GM23338 (cell line): ENCODE measurements around the gene GLB1L3. TPM values are rescaled to one million over a fixed set of nuclear protein-coding genes. Genes with fewer than 3 reads are reported as not detected.

Experiments
- ATAC-seq: fragments of 200-7000 bp; cut with Tn5 transposase; 3 replicates; pipeline ENCODE4 v1.9.1; 2020
- DNase-seq: peaks from one replicate; pipeline ENCODE4 v3.0.0-alpha.2; 2015; ENCODE audit warnings: low spot score
- H2AFZ ChIP-seq: fragments of 200-600 bp; sonication (generic); 2 replicates; pipeline ENCODE4 v1.8.0; 2016; ENCODE audit warnings: antibody characterized with exemption, mild to moderate bottlenecking, moderate library complexity
- H3F3A ChIP-seq: fragments of 200-600 bp; sonication (generic); replicated peaks from 2 replicates; pipeline ENCODE4 v1.8.0; 2017; ENCODE audit warnings: antibody characterized with exemption, mixed run types, low read depth
- H3K27ac ChIP-seq: fragments of 200-600 bp; sonication (generic); 2 replicates; pipeline ENCODE4 v1.6.1; 2016; ENCODE audit warnings: low read depth
- H3K27me3 ChIP-seq: fragments of 200-600 bp; sonication (generic); 2 replicates; pipeline ENCODE4 v1.8.0; 2016; ENCODE audit warnings: mild to moderate bottlenecking, mixed run types, moderate library complexity; ENCODE audit not compliant: insufficient read depth
- H3K36me3 ChIP-seq: fragments of 200-600 bp; sonication (generic); 2 replicates; pipeline ENCODE4 v1.8.0; 2016; ENCODE audit warnings: mild to moderate bottlenecking; ENCODE audit not compliant: insufficient read depth
- H3K4me1 ChIP-seq: fragments of 200-600 bp; sonication (generic); 2 replicates; pipeline ENCODE4 v1.8.0; 2016; ENCODE audit warnings: mild to moderate bottlenecking, moderate library complexity; ENCODE audit not compliant: insufficient read depth
- H3K4me2 ChIP-seq: fragments of 200-600 bp; sonication (generic); 2 replicates; pipeline ENCODE4 v1.7.1; 2017; ENCODE audit warnings: mixed run types
- H3K4me3 ChIP-seq: fragments of 200-600 bp; sonication (generic); 2 replicates; pipeline ENCODE4 v1.6.1; 2016; ENCODE audit warnings: mixed run types
- H3K79me2 ChIP-seq: fragments of 200-600 bp; sonication (generic); replicated peaks from 2 replicates; pipeline ENCODE4 v1.8.0; 2017; ENCODE audit warnings: mild to moderate bottlenecking; ENCODE audit not compliant: insufficient read depth
- H3K9me2 ChIP-seq: fragments of 200-600 bp; sonication (generic); 2 replicates; pipeline ENCODE4 v1.8.0; 2017; ENCODE audit not compliant: insufficient read depth
- H4K20me1 ChIP-seq: fragments of 200-600 bp; sonication (generic); replicated peaks from 2 replicates; pipeline ENCODE4 v1.8.0; 2017; ENCODE audit warnings: mild to moderate bottlenecking; ENCODE audit not compliant: insufficient read depth
- H3K27ac Mint-ChIP-seq: 2 replicates; pipeline ENCODE4 v1.8.0; 2020; ENCODE audit warnings: inconsistent platforms, mild to moderate bottlenecking, moderate library complexity, mixed read lengths
- H3K27me3 Mint-ChIP-seq: 3 replicates; pipeline ENCODE4 v1.8.0; 2022; ENCODE audit warnings: low read depth, mild to moderate bottlenecking, moderate library complexity, mixed read lengths, inconsistent platforms; ENCODE audit not compliant: insufficient read depth, poor library complexity
- H3K36me3 Mint-ChIP-seq: 3 replicates; pipeline ENCODE4 v1.8.0; 2021; ENCODE audit warnings: low read depth, mild to moderate bottlenecking, inconsistent platforms, moderate library complexity, mixed read lengths
- H3K4me1 Mint-ChIP-seq: 3 replicates; pipeline ENCODE4 v1.8.0; 2020; ENCODE audit warnings: mild to moderate bottlenecking, inconsistent platforms, mixed read lengths
- H3K4me3 Mint-ChIP-seq: 3 replicates; pipeline ENCODE4 v1.8.0; 2021; ENCODE audit warnings: moderate library complexity, mild to moderate bottlenecking, inconsistent platforms, mixed read lengths
- H3K9me3 Mint-ChIP-seq: 3 replicates; pipeline ENCODE4 v1.8.0; 2020; ENCODE audit warnings: moderate library complexity, mild to moderate bottlenecking, inconsistent platforms, mixed read lengths
- CREB1 ChIP-seq: fragments of 250-450 bp; sonication (Bioruptor Pico); IDR thresholded peaks from 2 replicates; pipeline ENCODE4 v1.5.0; 2020; ENCODE audit warnings: low read depth, mild to moderate bottlenecking, moderate library complexity
- EZH2 ChIP-seq: fragments of 200-600 bp; sonication (generic); IDR thresholded peaks from one replicate; pipeline ENCODE4 v1.8.0; 2017; ENCODE audit warnings: antibody characterized with exemption, mild to moderate bottlenecking, low read depth; ENCODE audit not compliant: unreplicated experiment
- EZH2phosphoT487 ChIP-seq: fragments of 200-600 bp; sonication (generic); IDR thresholded peaks from one replicate; pipeline ENCODE4 v1.8.1; 2018; ENCODE audit warnings: antibody characterized with exemption; ENCODE audit not compliant: unreplicated experiment
- JUNB ChIP-seq: IDR thresholded peaks from one replicate; pipeline ENCODE4 v1.6.1; 2016; ENCODE audit warnings: antibody characterized with exemption; ENCODE audit not compliant: unreplicated experiment
- NANOG ChIP-seq: IDR thresholded peaks from 2 replicates; pipeline ENCODE4 v1.6.1; 2016; ENCODE audit warnings: antibody characterized with exemption, borderline replicate concordance
- POLR2AphosphoS5 ChIP-seq: IDR thresholded peaks from 2 replicates; pipeline ENCODE4 v1.6.1; 2016; ENCODE audit warnings: antibody characterized with exemption, low read depth
- STAT1 ChIP-seq: IDR thresholded peaks from one replicate; pipeline ENCODE4 v1.6.1; 2016; ENCODE audit warnings: antibody characterized with exemption; ENCODE audit not compliant: unreplicated experiment
- ZNF114 ChIP-seq: fragments of 250-450 bp; sonication (Bioruptor Pico); IDR thresholded peaks from 2 replicates; pipeline ENCODE4 v1.5.0; 2020; ENCODE audit warnings: mild to moderate bottlenecking, moderate library complexity
- ZNF331 ChIP-seq: fragments of 250-450 bp; sonication (Bioruptor Pico); IDR thresholded peaks from 2 replicates; pipeline ENCODE4 v1.5.0; 2020; ENCODE audit warnings: low read depth, mild to moderate bottlenecking, moderate library complexity
- polyA plus RNA-seq: library from polyadenylated mRNA; unstranded; fragments of >200 nt; fragmentation: Nextera tagmentation; extraction: Ambion mirVana; gene quantifications from 2 replicates; pipeline ENCODE4 v1.2.1, GENCODE V29; 2016
- total RNA-seq: library from RNA; depleted of rRNA; stranded (reverse); fragments of >200 nt; shearing (Covaris generic); gene quantifications from 2 replicates; pipeline ENCODE4 v1.2.3, GENCODE V29; 2014
- TF ChIP-seq, protein P1 (sequence below): IDR thresholded peaks from 2 replicates; pipeline ENCODE4 v1.6.1; 2016; ENCODE audit warnings: antibody characterized with exemption
- TF ChIP-seq, protein P2 (sequence below), 2 experiments: fragments of 200-600 bp in 1 of 2; sonication (generic) in 1 of 2; conservative IDR thresholded peaks; 2 replicates each; pipeline versions ENCODE4 v1.5.1 to v1.6.1; 2016 to 2017; ENCODE audit warnings: antibody characterized with exemption in 2 of 2, low read depth in 2 of 2, mild to moderate bottlenecking in 2 of 2, moderate library complexity in 1 of 2
- TF ChIP-seq, protein P3 (sequence below): fragments of 250-450 bp; sonication (Bioruptor Pico); IDR thresholded peaks from 2 replicates; pipeline ENCODE4 v1.5.0; 2020; ENCODE audit warnings: mild to moderate bottlenecking, moderate library complexity
- TF ChIP-seq, protein P4 (sequence below): IDR thresholded peaks from one replicate; pipeline ENCODE4 v1.6.1; 2018; ENCODE audit warnings: antibody characterized with exemption; ENCODE audit not compliant: unreplicated experiment

The GLB1L3 gene
- total and polyA plus RNA-seq, 2 experiments from 2014 or later: 28.8 to 33.1 TPM

DNA sequence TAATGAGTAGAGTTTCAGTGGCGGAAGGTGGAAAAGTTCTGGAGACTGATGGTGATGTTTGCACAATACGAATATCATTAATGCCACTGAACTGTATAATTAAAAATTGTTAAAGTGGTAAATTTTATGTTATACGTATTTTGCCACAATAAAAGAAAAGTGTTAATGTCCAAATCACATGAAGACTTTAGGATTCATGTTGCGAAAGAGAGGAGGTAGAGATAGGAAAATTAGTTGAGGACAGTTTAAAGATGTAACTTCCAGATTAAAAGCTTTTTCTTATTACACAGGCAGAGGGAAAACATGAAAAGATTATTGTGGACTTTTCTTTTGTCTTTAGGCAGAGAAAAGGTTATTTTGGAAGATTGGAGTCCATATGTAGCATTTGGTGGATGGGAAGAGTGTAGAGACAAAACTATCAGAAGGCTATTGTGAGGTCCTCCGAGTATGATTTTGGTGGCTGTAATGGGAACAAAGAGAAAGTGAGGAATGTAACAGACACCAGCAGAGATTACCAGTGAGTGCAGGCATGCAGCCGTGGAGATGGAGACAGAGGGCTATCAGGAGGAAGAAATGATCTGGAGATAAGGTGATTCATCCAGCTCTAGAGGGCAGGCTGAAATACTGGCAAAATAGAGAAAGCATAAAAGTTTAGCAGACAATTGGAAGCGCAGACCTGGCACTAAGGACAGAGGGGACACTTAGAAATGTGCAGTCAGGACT lies 39.2 kb upstream of the GLB1L3 start:
- ATAC-seq (no peak), DNase-seq (no peak)
- H4K20me1 ChIP-seq: 0 out of 2 replicates have a peak, but pooled peaks cover 3% of the 10 kb centered on the region
- H3K79me2 ChIP-seq: 0 out of 2 replicates have a peak, but pooled peaks cover 6% of the 10 kb centered on the region
- peaks cover 3% of the 10 kb centered on the region for H3K27me3 Mint-ChIP-seq
- TF ChIP-seq STAT1 (no peak), ZNF331 (CRISPR knock-in tag) (no peak), POLR2AphosphoS5 (no peak), CREB1 (CRISPR knock-in tag) (no peak), JUNB (no peak), NANOG (no peak), ZNF114 (CRISPR knock-in tag) (no peak), EZH2 (no peak), EZH2phosphoT487 (no peak)
- TF ChIP-seq, protein P1, sequence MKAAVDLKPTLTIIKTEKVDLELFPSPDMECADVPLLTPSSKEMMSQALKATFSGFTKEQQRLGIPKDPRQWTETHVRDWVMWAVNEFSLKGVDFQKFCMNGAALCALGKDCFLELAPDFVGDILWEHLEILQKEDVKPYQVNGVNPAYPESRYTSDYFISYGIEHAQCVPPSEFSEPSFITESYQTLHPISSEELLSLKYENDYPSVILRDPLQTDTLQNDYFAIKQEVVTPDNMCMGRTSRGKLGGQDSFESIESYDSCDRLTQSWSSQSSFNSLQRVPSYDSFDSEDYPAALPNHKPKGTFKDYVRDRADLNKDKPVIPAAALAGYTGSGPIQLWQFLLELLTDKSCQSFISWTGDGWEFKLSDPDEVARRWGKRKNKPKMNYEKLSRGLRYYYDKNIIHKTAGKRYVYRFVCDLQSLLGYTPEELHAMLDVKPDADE: no peak
- TF ChIP-seq, protein P2, sequence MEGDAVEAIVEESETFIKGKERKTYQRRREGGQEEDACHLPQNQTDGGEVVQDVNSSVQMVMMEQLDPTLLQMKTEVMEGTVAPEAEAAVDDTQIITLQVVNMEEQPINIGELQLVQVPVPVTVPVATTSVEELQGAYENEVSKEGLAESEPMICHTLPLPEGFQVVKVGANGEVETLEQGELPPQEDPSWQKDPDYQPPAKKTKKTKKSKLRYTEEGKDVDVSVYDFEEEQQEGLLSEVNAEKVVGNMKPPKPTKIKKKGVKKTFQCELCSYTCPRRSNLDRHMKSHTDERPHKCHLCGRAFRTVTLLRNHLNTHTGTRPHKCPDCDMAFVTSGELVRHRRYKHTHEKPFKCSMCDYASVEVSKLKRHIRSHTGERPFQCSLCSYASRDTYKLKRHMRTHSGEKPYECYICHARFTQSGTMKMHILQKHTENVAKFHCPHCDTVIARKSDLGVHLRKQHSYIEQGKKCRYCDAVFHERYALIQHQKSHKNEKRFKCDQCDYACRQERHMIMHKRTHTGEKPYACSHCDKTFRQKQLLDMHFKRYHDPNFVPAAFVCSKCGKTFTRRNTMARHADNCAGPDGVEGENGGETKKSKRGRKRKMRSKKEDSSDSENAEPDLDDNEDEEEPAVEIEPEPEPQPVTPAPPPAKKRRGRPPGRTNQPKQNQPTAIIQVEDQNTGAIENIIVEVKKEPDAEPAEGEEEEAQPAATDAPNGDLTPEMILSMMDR (conservative IDR thresholded peaks at IDR 0.05; ENCODE audit: low read depth in 2 of 2): no peak
- TF ChIP-seq, protein P3, sequence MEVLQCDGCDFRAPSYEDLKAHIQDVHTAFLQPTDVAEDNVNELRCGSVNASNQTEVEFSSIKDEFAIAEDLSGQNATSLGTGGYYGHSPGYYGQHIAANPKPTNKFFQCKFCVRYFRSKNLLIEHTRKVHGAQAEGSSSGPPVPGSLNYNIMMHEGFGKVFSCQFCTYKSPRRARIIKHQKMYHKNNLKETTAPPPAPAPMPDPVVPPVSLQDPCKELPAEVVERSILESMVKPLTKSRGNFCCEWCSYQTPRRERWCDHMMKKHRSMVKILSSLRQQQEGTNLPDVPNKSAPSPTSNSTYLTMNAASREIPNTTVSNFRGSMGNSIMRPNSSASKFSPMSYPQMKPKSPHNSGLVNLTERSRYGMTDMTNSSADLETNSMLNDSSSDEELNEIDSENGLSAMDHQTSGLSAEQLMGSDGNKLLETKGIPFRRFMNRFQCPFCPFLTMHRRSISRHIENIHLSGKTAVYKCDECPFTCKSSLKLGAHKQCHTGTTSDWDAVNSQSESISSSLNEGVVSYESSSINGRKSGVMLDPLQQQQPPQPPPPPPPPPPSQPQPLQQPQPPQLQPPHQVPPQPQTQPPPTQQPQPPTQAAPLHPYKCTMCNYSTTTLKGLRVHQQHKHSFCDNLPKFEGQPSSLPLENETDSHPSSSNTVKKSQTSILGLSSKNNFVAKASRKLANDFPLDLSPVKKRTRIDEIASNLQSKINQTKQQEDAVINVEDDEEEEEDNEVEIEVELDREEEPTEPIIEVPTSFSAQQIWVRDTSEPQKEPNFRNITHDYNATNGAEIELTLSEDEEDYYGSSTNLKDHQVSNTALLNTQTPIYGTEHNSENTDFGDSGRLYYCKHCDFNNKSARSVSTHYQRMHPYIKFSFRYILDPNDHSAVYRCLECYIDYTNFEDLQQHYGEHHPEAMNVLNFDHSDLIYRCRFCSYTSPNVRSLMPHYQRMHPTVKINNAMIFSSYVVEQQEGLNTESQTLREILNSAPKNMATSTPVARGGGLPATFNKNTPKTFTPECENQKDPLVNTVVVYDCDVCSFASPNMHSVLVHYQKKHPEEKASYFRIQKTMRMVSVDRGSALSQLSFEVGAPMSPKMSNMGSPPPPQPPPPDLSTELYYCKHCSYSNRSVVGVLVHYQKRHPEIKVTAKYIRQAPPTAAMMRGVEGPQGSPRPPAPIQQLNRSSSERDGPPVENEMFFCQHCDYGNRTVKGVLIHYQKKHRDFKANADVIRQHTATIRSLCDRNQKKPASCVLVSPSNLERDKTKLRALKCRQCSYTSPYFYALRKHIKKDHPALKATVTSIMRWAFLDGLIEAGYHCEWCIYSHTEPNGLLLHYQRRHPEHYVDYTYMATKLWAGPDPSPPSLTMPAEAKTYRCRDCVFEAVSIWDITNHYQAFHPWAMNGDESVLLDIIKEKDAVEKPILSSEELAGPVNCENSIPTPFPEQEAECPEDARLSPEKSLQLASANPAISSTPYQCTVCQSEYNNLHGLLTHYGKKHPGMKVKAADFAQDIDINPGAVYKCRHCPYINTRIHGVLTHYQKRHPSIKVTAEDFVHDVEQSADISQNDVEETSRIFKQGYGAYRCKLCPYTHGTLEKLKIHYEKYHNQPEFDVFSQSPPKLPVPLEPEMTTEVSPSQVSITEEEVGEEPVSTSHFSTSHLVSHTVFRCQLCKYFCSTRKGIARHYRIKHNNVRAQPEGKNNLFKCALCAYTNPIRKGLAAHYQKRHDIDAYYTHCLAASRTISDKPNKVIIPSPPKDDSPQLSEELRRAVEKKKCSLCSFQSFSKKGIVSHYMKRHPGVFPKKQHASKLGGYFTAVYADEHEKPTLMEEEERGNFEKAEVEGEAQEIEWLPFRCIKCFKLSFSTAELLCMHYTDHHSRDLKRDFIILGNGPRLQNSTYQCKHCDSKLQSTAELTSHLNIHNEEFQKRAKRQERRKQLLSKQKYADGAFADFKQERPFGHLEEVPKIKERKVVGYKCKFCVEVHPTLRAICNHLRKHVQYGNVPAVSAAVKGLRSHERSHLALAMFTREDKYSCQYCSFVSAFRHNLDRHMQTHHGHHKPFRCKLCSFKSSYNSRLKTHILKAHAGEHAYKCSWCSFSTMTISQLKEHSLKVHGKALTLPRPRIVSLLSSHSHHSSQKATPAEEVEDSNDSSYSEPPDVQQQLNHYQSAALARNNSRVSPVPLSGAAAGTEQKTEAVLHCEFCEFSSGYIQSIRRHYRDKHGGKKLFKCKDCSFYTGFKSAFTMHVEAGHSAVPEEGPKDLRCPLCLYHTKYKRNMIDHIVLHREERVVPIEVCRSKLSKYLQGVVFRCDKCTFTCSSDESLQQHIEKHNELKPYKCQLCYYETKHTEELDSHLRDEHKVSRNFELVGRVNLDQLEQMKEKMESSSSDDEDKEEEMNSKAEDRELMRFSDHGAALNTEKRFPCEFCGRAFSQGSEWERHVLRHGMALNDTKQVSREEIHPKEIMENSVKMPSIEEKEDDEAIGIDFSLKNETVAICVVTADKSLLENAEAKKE (CRISPR knock-in tag): no peak
- TF ChIP-seq, protein P4, sequence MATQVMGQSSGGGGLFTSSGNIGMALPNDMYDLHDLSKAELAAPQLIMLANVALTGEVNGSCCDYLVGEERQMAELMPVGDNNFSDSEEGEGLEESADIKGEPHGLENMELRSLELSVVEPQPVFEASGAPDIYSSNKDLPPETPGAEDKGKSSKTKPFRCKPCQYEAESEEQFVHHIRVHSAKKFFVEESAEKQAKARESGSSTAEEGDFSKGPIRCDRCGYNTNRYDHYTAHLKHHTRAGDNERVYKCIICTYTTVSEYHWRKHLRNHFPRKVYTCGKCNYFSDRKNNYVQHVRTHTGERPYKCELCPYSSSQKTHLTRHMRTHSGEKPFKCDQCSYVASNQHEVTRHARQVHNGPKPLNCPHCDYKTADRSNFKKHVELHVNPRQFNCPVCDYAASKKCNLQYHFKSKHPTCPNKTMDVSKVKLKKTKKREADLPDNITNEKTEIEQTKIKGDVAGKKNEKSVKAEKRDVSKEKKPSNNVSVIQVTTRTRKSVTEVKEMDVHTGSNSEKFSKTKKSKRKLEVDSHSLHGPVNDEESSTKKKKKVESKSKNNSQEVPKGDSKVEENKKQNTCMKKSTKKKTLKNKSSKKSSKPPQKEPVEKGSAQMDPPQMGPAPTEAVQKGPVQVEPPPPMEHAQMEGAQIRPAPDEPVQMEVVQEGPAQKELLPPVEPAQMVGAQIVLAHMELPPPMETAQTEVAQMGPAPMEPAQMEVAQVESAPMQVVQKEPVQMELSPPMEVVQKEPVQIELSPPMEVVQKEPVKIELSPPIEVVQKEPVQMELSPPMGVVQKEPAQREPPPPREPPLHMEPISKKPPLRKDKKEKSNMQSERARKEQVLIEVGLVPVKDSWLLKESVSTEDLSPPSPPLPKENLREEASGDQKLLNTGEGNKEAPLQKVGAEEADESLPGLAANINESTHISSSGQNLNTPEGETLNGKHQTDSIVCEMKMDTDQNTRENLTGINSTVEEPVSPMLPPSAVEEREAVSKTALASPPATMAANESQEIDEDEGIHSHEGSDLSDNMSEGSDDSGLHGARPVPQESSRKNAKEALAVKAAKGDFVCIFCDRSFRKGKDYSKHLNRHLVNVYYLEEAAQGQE: no peak
- no peak overlapping the region for H3K4me2 ChIP-seq
- no peak overlapping the region for H3K27ac Mint-ChIP-seq
- peaks cover 2% of the 10 kb centered on the region for H3K4me1 Mint-ChIP-seq
- no peaks in the 10 kb centered on the region for H3K36me3 ChIP-seq
- H2AFZ ChIP-seq: no peak overlapping the region
- no peak overlapping the region for H3K4me3 ChIP-seq
- H3K27ac ChIP-seq: no peak overlapping the region
- no peaks in the 10 kb centered on the region for H3K9me2 ChIP-seq
- no peaks in the 10 kb centered on the region for H3K4me1 ChIP-seq
- H3K36me3 Mint-ChIP-seq: peaks cover 3% of the 10 kb centered on the region; the same call in 2 of the 3 replicates
- no peaks in the 10 kb centered on the region for H3F3A ChIP-seq
- no peaks in the 10 kb centered on the region for H3K9me3 Mint-ChIP-seq
- H3K27me3 ChIP-seq: no peaks in the 10 kb centered on the region
- no peak overlapping the region for H3K4me3 Mint-ChIP-seq
